Prostate gland (tissue), 2 donors: Measurements from ENCODE around the gene PNRC2. TPM values are rescaled to one million over a fixed set of nuclear protein-coding genes. Genes with fewer than 3 reads are reported as not detected.
"Not testable (repeated sequence)": the region's sequence is repeated elsewhere in the genome, so short reads cannot be mapped to it uniquely, and the experiment has no call there.

Experiments used
- DNase-seq: peaks from one replicate; pipeline ENCODE4 v3.0.0-alpha.2; 2019; ENCODE audit warnings: low spot score
- H3K27ac ChIP-seq, 2 donors: fragments of 200-600 bp; sonication (generic); 2 replicates each; pipeline ENCODE4 v1.5.1; 2017 to 2019
- H3K27me3 ChIP-seq: fragments of 200-600 bp; sonication (generic); replicated peaks from 2 replicates; pipeline ENCODE4 v1.5.1; 2019; ENCODE audit not compliant: insufficient read depth
- H3K36me3 ChIP-seq, 2 donors: fragments of 200-600 bp; sonication (generic); 1 replicate in 1 of 2; 2 replicates in 1 of 2; pipeline versions ENCODE4 v1.5.1 to v1.8.1; 2017 to 2019
- H3K4me1 ChIP-seq: fragments of 200-600 bp; sonication (generic); replicated peaks from 2 replicates; pipeline ENCODE4 v1.5.1; 2019
- H3K4me3 ChIP-seq, 2 donors: fragments of 200-600 bp; sonication (generic); 2 replicates each; pipeline ENCODE4 v1.5.1; 2017 to 2019
- H3K9me3 ChIP-seq: fragments of 200-600 bp; sonication (generic); 2 replicates; pipeline ENCODE4 v1.5.1; 2017
- CTCF ChIP-seq, 4 experiments: fragments of 200-600 bp in 2 of 4; fragments of 450-650 bp in 2 of 4; sonication (generic) in 2 of 4; IDR thresholded peaks; 1 replicate in 3 of 4; 2 replicates in 1 of 4; pipeline ENCODE4 v1.5.1; 2016 to 2019; ENCODE audit warnings: antibody characterized with exemption in 4 of 4, mild to moderate bottlenecking in 2 of 4, moderate library complexity in 2 of 4
- POLR2A ChIP-seq: fragments of 450-650 bp; IDR thresholded peaks from one replicate; pipeline ENCODE4 v1.6.1; 2016; ENCODE audit warnings: antibody characterized with exemption, mild to moderate bottlenecking
- POLR2AphosphoS5 ChIP-seq: sonication (generic); formaldehyde crosslinking; IDR thresholded peaks from one replicate; pipeline ENCODE4 v1.6.1; 2017; ENCODE audit warnings: antibody characterized with exemption
- WGBS: methylation state at CpG from one replicate; pipeline ENCODE4 v1.1.5; 2018; 5-methylcytosine and 5-hydroxymethylcytosine counted together
- intact Hi-C: fragments of 100-400 bp; cut with DNase I; formaldehyde crosslinking; loops from one replicate; pipeline ENCODE4 v1.14.2; 2022
- microRNA counts, 2 donors: library from miRNA; unstranded; fragments of <30 nt; microRNA quantifications; one replicate each; lab custom pipeline; 2016 to 2017
- microRNA-seq: library from miRNA; unstranded; fragments of <30 nt; microRNA quantifications from one replicate; pipeline ENCODE4, GENCODE V29; 2016
- small RNA-seq, 2 donors: library from RNA; depleted of rRNA; stranded (forward); fragments of <200 nt; gene quantifications; one replicate each; pipeline ENCODE3, GENCODE V24; 2016
- total RNA-seq, 2 donors: library from RNA; depleted of rRNA; stranded (reverse); fragments of >200 nt; gene quantifications; one replicate each; pipeline ENCODE4 v1.1.0, GENCODE V29; 2016

PNRC2 gene
- total RNA-seq, 2 donors from 2014 or later = 86.6 to 117 TPM

- intact Hi-C loops = no loop called here
- no peak overlapping the region for H3K27ac ChIP-seq
- no peaks in the 10 kb centered on the region for H3K4me1 ChIP-seq
- TF ChIP-seq CTCF (IDR thresholded peaks at IDR 0.05) (no peak), POLR2AphosphoS5 (no peak), POLR2A (no peak)
- no peak overlapping the region for H3K4me3 ChIP-seq
- H3K36me3 ChIP-seq = no peaks in the 10 kb centered on the region
- WGBS = 94% methylated on average over 3 of the region's 3 CpGs
- H3K9me3 ChIP-seq = no peaks in the 10 kb centered on the region
- H3K27me3 ChIP-seq = no peaks in the 10 kb centered on the region
- DNase-seq = no peak
Observed at GRCh38 chr1:24005163-24005562, 45.5 kb downstream of the PNRC2 start.

GRCh38 chr1:24007079-24007478 is 47.5 kb downstream of the PNRC2 start:
- no peak overlapping the region for H3K27ac ChIP-seq

GRCh38 chr1:24008574-24009184 is 49.1 kb downstream of the PNRC2 start:
- 31% methylated on average over 3 of the region's 3 CpGs for WGBS
- H3K36me3 ChIP-seq, H3K4me3 ChIP-seq, H3K4me1 ChIP-seq, H3K27ac ChIP-seq, H3K9me3 ChIP-seq, intact Hi-C loops, DNase-seq, H3K27me3 ChIP-seq: not testable (repeated sequence)

More at GRCh38 chr1:24007079-24007478, 47.5 kb downstream of the PNRC2 start:
- Histone ChIP-seq H3K27me3 (no peaks in the 10 kb centered on the region), H3K9me3 (no peaks in the 10 kb centered on the region), H3K4me1 (no peaks in the 10 kb centered on the region), H3K36me3 (no peaks in the 10 kb centered on the region), H3K4me3 (no peak overlapping the region)
- no peak for TF ChIP-seq POLR2A
- TF ChIP-seq POLR2AphosphoS5 = no peak
- TF ChIP-seq CTCF (IDR thresholded peaks at IDR 0.05) = no peak
- no peak for DNase-seq
- intact Hi-C loops = no loop called here

GRCh38 chr1:24009406-24009805 is 49.8 kb downstream of the PNRC2 start:
- DNase-seq = no peak
- Histone ChIP-seq H3K27ac (no peak overlapping the region), H3K4me1 (no peaks in the 10 kb centered on the region), H3K36me3 (no peaks in the 10 kb centered on the region), H3K4me3 (no peak overlapping the region), H3K9me3 (no peaks in the 10 kb centered on the region), H3K27me3 (no peaks in the 10 kb centered on the region)
- TF ChIP-seq POLR2A (no peak), POLR2AphosphoS5 (no peak)
- 88% methylated on average over 1 of the region's 1 CpG for WGBS
- intact Hi-C loops = no loop called here

GRCh38 chr1:24010650-24011049 is 51.0 kb downstream of the PNRC2 start:
- WGBS = 36% methylated on average over 5 of the region's 5 CpGs
- intact Hi-C loops = no loop called here
- Histone ChIP-seq H3K4me3 (no peak overlapping the region), H3K9me3 (no peaks in the 10 kb centered on the region), H3K27ac (no peak overlapping the region), H3K4me1 (no peaks in the 10 kb centered on the region), H3K36me3 (no peaks in the 10 kb centered on the region), H3K27me3 (no peaks in the 10 kb centered on the region)
- no peak for DNase-seq
- TF ChIP-seq POLR2A (no peak), CTCF (IDR thresholded peaks at IDR 0.05) (no peak), POLR2AphosphoS5 (no peak)

GRCh38 chr1:24012878-24013277 is 53.2 kb downstream of the PNRC2 start:
- H3K36me3 ChIP-seq, intact Hi-C loops, DNase-seq, H3K4me1 ChIP-seq, H3K27me3 ChIP-seq, H3K27ac ChIP-seq, H3K4me3 ChIP-seq, H3K9me3 ChIP-seq: not testable (repeated sequence)
- 99% methylated on average over 8 of the region's 8 CpGs for WGBS

MicroRNA genes within 50 kb of the gene (microRNA counts, 767-probe panel; counts per million panel counts)
- 0 to 431 counts per million in 2 donors for microRNA hsa-miR-378f (lab: Ali Mortazavi, UCI)

Small RNAs within 50 kb of the gene (microRNA-seq; reads per million reads assigned to microRNA genes)
- not detected for gene MIR378F

Small RNAs within 50 kb of the gene (small RNA-seq; reads per million reads assigned to genes)
- 0 reads per million in 2 donors for gene MIR378F

Other genes starting within 250 kb of the PNRC2 start
- gene ELOA, start 216.4 kb upstream of the PNRC2 start, total RNA-seq = 10 to 100 TPM; 35.7 to 42.1 TPM
- gene PITHD1, start 181.4 kb upstream of the PNRC2 start, total RNA-seq = 10 to 100 TPM; 85.7 to 86.7 TPM
- gene LYPLA2, start 168.7 kb upstream of the PNRC2 start, total RNA-seq = 10 to 100 TPM; 53.6 to 57.7 TPM
- gene GALE, start 159.1 kb upstream of the PNRC2 start, total RNA-seq = 10 to 100 TPM; 26.3 to 27.3 TPM
- 10 to 100 TPM; 51.1 to 58.7 TPM for gene HMGCL, start 134.4 kb upstream of the PNRC2 start, total RNA-seq
- gene FUCA1, start 91.5 kb upstream of the PNRC2 start, total RNA-seq = 100 to 1,000 TPM in 1 of 2 donors, 10 to 100 TPM in 1; 51.4 to 111 TPM
- gene CNR2, start 46.5 kb upstream of the PNRC2 start, total RNA-seq = not detected
- gene SRSF10, start 20.5 kb downstream of the PNRC2 start, total RNA-seq = 10 to 100 TPM; 94.3 to 94.9 TPM
- gene MYOM3, start 152.3 kb downstream of the PNRC2 start, total RNA-seq = 10 to 100 TPM in 1 of 2 donors, 1 to 10 TPM in 1; 3.3 to 28.5 TPM
- 1 to 10 TPM in 1 of 2 donors, under 1 TPM in 1; 0.82 to 1.0 TPM for gene IL22RA1, start 183.3 kb downstream of the PNRC2 start, total RNA-seq
- gene IFNLR1, start 227.5 kb downstream of the PNRC2 start, total RNA-seq = 1 to 10 TPM; 6.6 to 9.2 TPM